ENCODE data around the gene SNRNP40.

Gene SNRNP40

DNA sequence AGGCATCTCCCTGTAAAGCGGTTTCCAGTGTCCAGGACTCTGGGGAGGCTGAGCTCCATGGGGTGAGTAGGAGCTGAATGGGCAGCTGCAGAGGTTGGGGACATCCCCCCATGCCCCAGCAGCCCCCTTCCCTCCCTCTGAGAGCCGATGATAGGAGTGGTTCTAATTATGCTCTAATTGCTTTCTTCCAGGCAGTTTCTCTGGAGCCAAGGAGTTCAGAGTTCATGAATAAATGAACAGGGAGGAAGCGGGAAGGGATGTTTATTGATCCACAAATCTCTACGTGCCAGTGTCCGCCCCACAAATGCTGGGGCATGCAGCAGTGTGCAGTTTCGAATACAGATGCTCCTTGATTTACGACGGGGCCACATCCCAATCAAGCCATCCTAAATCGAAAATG, 72.5 kb downstream of the SNRNP40 start:
- no peak overlapping the region for H3K4me3 ChIP-seq (ENCODE audit: low read depth, low read length)
- TF ChIP-seq, protein P1, sequence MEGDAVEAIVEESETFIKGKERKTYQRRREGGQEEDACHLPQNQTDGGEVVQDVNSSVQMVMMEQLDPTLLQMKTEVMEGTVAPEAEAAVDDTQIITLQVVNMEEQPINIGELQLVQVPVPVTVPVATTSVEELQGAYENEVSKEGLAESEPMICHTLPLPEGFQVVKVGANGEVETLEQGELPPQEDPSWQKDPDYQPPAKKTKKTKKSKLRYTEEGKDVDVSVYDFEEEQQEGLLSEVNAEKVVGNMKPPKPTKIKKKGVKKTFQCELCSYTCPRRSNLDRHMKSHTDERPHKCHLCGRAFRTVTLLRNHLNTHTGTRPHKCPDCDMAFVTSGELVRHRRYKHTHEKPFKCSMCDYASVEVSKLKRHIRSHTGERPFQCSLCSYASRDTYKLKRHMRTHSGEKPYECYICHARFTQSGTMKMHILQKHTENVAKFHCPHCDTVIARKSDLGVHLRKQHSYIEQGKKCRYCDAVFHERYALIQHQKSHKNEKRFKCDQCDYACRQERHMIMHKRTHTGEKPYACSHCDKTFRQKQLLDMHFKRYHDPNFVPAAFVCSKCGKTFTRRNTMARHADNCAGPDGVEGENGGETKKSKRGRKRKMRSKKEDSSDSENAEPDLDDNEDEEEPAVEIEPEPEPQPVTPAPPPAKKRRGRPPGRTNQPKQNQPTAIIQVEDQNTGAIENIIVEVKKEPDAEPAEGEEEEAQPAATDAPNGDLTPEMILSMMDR (IDR thresholded peaks at IDR 0.05; ENCODE audit: control insufficient read depth, extremely low read depth, insufficient read depth) = no peak
- DNase-seq (ENCODE audit: low read depth) = no peak

GRCh38 chr1:31222176-31222575, 74.4 kb downstream of the SNRNP40 start:
- no peak for DNase-seq (ENCODE audit: low read depth)

DNA sequence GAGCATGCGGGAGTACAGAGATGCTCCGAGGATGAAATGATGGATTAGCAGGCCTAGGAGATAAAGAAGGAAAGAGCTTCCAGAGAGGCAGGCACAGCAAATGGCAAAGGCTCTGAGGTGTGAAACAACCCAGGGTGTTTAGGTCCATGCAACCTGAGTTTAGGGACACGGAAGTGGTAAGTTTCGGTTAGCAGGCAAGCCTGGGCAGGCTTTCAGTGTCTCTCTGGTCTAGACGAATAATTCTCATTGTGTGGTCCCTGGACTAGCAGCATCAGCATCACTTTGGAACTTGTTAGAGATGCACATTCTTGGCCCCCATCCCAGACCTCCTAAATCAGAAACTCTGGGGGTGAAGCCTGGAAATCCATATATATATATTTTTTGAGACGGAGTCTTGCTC, 75.5 kb downstream of the SNRNP40 start:
- no peak for DNase-seq (ENCODE audit: low read depth)
- TF ChIP-seq, protein P1 (IDR thresholded peaks at IDR 0.05; ENCODE audit: control insufficient read depth, extremely low read depth, insufficient read depth) = no peak
- H3K4me3 ChIP-seq (ENCODE audit: low read depth, low read length) = no peak overlapping the region

More at GRCh38 chr1:31222176-31222575, 74.4 kb downstream of the SNRNP40 start:
- no peak overlapping the region for H3K4me3 ChIP-seq (ENCODE audit: low read depth, low read length)
- TF ChIP-seq, protein P1 (IDR thresholded peaks at IDR 0.05; ENCODE audit: control insufficient read depth, extremely low read depth, insufficient read depth) = no peak

- TF ChIP-seq, protein P1 (IDR thresholded peaks at IDR 0.05; ENCODE audit: control insufficient read depth, extremely low read depth, insufficient read depth) = no peak
- no peak overlapping the region for H3K4me3 ChIP-seq (ENCODE audit: low read depth, low read length)
- no peak for DNase-seq (ENCODE audit: low read depth)
Observed at GRCh38 chr1:31219489-31219888, 77.1 kb downstream of the SNRNP40 start.

- H3K4me3 ChIP-seq (ENCODE audit: low read depth, low read length) = no peak overlapping the region
- TF ChIP-seq, protein P1 (IDR thresholded peaks at IDR 0.05; ENCODE audit: control insufficient read depth, extremely low read depth, insufficient read depth) = no peak
- no peak for DNase-seq (ENCODE audit: low read depth)
Observed at GRCh38 chr1:31218705-31219104, 77.9 kb downstream of the SNRNP40 start.

GRCh38 chr1:31216016-31216415, 80.6 kb downstream of the SNRNP40 start:
- TF ChIP-seq, protein P1 (IDR thresholded peaks at IDR 0.05; ENCODE audit: control insufficient read depth, extremely low read depth, insufficient read depth) = no peak
- no peak for DNase-seq (ENCODE audit: low read depth)
- no peak overlapping the region for H3K4me3 ChIP-seq (ENCODE audit: low read depth, low read length)

DNA sequence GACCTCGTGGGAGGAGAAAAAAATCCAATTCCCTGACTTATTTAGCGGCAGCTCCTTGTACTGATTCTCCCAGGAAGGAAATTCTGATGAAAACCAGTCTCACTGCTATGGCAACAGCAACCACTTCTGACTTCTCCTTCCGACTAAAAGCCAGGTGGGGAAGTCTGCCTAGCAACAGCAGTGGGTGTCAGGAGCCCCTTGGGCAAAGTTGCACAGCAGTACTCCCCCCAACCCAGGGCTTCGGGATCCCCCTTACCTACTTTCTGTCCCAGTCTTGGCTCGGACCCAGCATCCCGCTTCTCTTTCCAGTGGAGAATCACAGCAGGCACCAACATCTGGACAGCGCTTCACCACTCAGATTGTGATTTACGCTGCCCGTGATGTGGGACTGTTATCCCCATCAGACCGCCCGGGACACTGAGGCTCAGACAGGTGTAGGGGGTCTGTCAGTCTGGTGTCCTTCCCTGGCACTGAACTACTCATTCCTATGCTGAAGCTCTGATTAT, 81.5 kb downstream of the SNRNP40 start:
- TF ChIP-seq, protein P1 (IDR thresholded peaks at IDR 0.05; ENCODE audit: control insufficient read depth, extremely low read depth, insufficient read depth) = no peak
- no peak overlapping the region for H3K4me3 ChIP-seq (ENCODE audit: low read depth, low read length)
- DNase-seq (ENCODE audit: low read depth) = no peak

Data from LNCaP clone FGC (cell line).